H1 (cell line): Measurements from ENCODE around the gene RPL38. TPM values are rescaled to one million over a fixed set of nuclear protein-coding genes. Genes with fewer than 3 reads are reported as not detected.

Experiments used
- CEBPB ChIP-seq: IDR thresholded peaks from 2 replicates; pipeline ENCODE4 v1.6.1; 2012; ENCODE audit warnings: low read depth, low read length
- FOSL1 ChIP-seq: IDR thresholded peaks from 2 replicates; pipeline ENCODE4 v1.6.1; 2011; ENCODE audit warnings: mild to moderate bottlenecking, low read depth, low read length, moderate library complexity; ENCODE audit not compliant: insufficient read depth
- KDM1A ChIP-seq: fragments of 200-600, 300-600 bp; sonication (generic); IDR thresholded peaks from 2 replicates; pipeline ENCODE4 v1.7.1; 2016; ENCODE audit warnings: mild to moderate bottlenecking, low read length, borderline replicate concordance
- MAFK ChIP-seq: IDR thresholded peaks from 2 replicates; pipeline ENCODE4 v1.6.1; 2012; ENCODE audit warnings: low read depth, mild to moderate bottlenecking, improper control_type of control experiment, low read length
- RFX5 ChIP-seq: IDR thresholded peaks from 2 replicates; pipeline ENCODE4 v1.6.1; 2011; ENCODE audit warnings: low read depth, low read length, improper control_type of control experiment, borderline replicate concordance
- RNF2 ChIP-seq: fragments of 200-900, 300-1000 bp; sonication (generic); IDR thresholded peaks from 2 replicates; pipeline ENCODE4 v1.7.1; 2016; ENCODE audit warnings: borderline replicate concordance, low read depth, mild to moderate bottlenecking, antibody characterized with exemption, low read length; ENCODE audit not compliant: poor library complexity, severe bottlenecking; ENCODE audit errors: missing control alignments
- RXRA ChIP-seq: IDR thresholded peaks from 2 replicates; pipeline ENCODE4 v1.6.1; 2011; ENCODE audit warnings: low read depth, mild to moderate bottlenecking, low read length, moderate library complexity; ENCODE audit not compliant: insufficient read depth
- ZNF274 ChIP-seq: IDR thresholded peaks from 2 replicates; pipeline ENCODE4 v1.7.0; 2012; ENCODE audit warnings: low read length, borderline replicate concordance; ENCODE audit errors: extremely low read depth
- polyA plus RNA-seq, 7 experiments: library from polyadenylated mRNA; depleted of rRNA in 3 of 7; stranded (reverse) in 5 of 7; unstranded in 2 of 7; fragments of >200 nt in 5 of 7; fragments of 200-250 nt in 2 of 7; gene quantifications; 1 replicate in 5 of 7; 2 replicates in 1 of 7; 4 replicates in 1 of 7; pipeline versions ENCODE4 v1.2.1 to v1.2.3, GENCODE V29; 2011 to 2013; ENCODE audit warnings: missing spikeins in 2 of 7, mixed read lengths in 2 of 7
- total RNA-seq: library from RNA; stranded (reverse); fragmentation: NEBNext Ultra II Directional; extraction: Animal tissue kit (Norgen Biotek cat#: 25700); gene quantifications from 2 replicates; pipeline ENCODE4 v1.2.1, GENCODE V29; 2021
- TF ChIP-seq, protein P1 (sequence below): fragments of 300-600 bp; sonication (generic); IDR thresholded peaks from 2 replicates; pipeline ENCODE4 v1.7.1; 2012; ENCODE audit warnings: low read length, moderate library complexity, mild to moderate bottlenecking, inconsistent platforms; ENCODE audit not compliant: insufficient replicate concordance

Gene RPL38
- total and polyA plus RNA-seq, 2 of the 8 experiments (the other 6 are each of a cell fraction or from before 2014, with no cell fraction given) = 412 to 1,195 TPM

DNA sequence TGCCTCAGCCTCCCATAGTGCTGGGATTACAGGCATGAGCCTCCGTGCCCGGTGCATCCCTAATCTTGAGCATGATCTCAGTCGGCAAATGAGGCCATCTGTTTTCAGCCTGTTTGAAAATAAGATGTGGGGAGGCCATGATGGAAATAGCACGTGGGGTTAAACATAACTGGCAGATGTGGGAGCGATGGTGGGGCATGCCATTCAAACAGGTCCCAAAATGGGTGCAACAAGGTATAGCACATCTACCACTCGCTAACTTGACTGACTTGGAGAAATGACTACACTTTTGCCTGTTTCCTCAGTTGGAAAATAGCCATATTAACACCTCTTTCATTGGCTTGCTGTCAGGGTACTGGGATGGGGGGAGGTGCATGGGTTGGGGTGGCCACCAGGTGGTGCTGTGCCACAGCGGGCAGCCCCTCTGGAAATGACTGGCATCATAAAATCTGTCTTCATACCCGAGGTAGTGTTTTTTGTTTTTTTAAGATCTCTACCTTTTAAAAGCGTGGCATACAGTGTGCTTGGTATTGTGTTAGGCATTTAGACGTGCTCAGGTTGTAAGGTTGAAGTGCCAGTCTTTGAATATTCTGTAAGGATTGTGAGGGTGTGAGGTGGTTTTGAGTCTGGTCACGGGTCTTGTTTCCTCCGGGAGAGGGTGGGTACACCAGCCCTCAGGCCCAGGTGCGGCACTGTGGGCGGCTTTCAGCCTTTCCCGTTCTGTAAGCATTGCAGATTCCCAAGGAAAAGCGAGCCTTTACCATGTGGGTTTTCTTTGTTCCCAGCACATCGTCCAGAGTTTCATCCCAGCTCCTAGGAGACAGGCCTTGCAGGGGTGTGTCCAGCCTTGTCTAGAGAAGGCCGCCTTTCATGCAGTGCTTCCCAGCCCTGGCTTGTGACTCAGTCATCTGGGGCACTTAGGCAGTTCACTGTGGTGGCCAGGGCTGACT lies 7.0 kb downstream of the RPL38 start (continued):
- TF ChIP-seq, protein P1, sequence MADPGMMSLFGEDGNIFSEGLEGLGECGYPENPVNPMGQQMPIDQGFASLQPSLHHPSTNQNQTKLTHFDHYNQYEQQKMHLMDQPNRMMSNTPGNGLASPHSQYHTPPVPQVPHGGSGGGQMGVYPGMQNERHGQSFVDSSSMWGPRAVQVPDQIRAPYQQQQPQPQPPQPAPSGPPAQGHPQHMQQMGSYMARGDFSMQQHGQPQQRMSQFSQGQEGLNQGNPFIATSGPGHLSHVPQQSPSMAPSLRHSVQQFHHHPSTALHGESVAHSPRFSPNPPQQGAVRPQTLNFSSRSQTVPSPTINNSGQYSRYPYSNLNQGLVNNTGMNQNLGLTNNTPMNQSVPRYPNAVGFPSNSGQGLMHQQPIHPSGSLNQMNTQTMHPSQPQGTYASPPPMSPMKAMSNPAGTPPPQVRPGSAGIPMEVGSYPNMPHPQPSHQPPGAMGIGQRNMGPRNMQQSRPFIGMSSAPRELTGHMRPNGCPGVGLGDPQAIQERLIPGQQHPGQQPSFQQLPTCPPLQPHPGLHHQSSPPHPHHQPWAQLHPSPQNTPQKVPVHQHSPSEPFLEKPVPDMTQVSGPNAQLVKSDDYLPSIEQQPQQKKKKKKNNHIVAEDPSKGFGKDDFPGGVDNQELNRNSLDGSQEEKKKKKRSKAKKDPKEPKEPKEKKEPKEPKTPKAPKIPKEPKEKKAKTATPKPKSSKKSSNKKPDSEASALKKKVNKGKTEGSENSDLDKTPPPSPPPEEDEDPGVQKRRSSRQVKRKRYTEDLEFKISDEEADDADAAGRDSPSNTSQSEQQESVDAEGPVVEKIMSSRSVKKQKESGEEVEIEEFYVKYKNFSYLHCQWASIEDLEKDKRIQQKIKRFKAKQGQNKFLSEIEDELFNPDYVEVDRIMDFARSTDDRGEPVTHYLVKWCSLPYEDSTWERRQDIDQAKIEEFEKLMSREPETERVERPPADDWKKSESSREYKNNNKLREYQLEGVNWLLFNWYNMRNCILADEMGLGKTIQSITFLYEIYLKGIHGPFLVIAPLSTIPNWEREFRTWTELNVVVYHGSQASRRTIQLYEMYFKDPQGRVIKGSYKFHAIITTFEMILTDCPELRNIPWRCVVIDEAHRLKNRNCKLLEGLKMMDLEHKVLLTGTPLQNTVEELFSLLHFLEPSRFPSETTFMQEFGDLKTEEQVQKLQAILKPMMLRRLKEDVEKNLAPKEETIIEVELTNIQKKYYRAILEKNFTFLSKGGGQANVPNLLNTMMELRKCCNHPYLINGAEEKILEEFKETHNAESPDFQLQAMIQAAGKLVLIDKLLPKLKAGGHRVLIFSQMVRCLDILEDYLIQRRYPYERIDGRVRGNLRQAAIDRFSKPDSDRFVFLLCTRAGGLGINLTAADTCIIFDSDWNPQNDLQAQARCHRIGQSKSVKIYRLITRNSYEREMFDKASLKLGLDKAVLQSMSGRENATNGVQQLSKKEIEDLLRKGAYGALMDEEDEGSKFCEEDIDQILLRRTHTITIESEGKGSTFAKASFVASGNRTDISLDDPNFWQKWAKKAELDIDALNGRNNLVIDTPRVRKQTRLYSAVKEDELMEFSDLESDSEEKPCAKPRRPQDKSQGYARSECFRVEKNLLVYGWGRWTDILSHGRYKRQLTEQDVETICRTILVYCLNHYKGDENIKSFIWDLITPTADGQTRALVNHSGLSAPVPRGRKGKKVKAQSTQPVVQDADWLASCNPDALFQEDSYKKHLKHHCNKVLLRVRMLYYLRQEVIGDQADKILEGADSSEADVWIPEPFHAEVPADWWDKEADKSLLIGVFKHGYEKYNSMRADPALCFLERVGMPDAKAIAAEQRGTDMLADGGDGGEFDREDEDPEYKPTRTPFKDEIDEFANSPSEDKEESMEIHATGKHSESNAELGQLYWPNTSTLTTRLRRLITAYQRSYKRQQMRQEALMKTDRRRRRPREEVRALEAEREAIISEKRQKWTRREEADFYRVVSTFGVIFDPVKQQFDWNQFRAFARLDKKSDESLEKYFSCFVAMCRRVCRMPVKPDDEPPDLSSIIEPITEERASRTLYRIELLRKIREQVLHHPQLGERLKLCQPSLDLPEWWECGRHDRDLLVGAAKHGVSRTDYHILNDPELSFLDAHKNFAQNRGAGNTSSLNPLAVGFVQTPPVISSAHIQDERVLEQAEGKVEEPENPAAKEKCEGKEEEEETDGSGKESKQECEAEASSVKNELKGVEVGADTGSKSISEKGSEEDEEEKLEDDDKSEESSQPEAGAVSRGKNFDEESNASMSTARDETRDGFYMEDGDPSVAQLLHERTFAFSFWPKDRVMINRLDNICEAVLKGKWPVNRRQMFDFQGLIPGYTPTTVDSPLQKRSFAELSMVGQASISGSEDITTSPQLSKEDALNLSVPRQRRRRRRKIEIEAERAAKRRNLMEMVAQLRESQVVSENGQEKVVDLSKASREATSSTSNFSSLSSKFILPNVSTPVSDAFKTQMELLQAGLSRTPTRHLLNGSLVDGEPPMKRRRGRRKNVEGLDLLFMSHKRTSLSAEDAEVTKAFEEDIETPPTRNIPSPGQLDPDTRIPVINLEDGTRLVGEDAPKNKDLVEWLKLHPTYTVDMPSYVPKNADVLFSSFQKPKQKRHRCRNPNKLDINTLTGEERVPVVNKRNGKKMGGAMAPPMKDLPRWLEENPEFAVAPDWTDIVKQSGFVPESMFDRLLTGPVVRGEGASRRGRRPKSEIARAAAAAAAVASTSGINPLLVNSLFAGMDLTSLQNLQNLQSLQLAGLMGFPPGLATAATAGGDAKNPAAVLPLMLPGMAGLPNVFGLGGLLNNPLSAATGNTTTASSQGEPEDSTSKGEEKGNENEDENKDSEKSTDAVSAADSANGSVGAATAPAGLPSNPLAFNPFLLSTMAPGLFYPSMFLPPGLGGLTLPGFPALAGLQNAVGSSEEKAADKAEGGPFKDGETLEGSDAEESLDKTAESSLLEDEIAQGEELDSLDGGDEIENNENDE = peak; percentile 72
- TF ChIP-seq CEBPB = no peak
- no peak for TF ChIP-seq FOSL1
- TF ChIP-seq RFX5 = no peak
- no peak for TF ChIP-seq KDM1A
- TF ChIP-seq RXRA = no peak
- no peak for TF ChIP-seq MAFK
- no peak for TF ChIP-seq RNF2
- TF ChIP-seq ZNF274 = no peak
